H7 (cell line): Measurements from ENCODE around the gene HSPA1L. TPM values are rescaled to one million over a fixed set of nuclear protein-coding genes. Genes with fewer than 3 reads are reported as not detected.
"Not testable (repeated sequence)": the region's sequence is repeated elsewhere in the genome, so short reads cannot be mapped to it uniquely, and the experiment has no call there.

Source experiments
- DNase-seq: peaks from one replicate; pipeline ENCODE4 v3.0.0; 2012
- H3K27me3 ChIP-seq: 2 replicates; pipeline ENCODE4 v1.6.0; 2011; ENCODE audit warnings: mild to moderate bottlenecking, low read length; ENCODE audit not compliant: control insufficient read depth, insufficient read depth
- H3K36me3 ChIP-seq: replicated peaks from 2 replicates; pipeline ENCODE4 v1.5.1; 2011; ENCODE audit warnings: low read length; ENCODE audit not compliant: control insufficient read depth, insufficient read depth
- H3K4me3 ChIP-seq: 2 replicates; pipeline ENCODE4 v1.5.1; 2011; ENCODE audit warnings: low read depth, mild to moderate bottlenecking, control low read depth, low read length, moderate library complexity; ENCODE audit not compliant: insufficient read depth
- total RNA-seq: library from RNA; depleted of rRNA; stranded (reverse); fragments of >200 nt; shearing (Covaris generic); gene quantifications from 2 replicates; pipeline ENCODE4 v1.2.3, GENCODE V29; 2014; rRNA removed

HSPA1L gene
- 0.15 and 0.55 TPM in 2 replicates for total RNA-seq

GRCh38 chr6:31815025-31815838 lies at the start of gene HSPA1L, which contains the start of gene HSPA1A:
HSPA1L (minus strand) TSS chr6:31815283; CDS start chr6:31811972, 3,311 bp downstream.
HSPA1A (plus strand) TSS chr6:31815543; CDS start chr6:31815757, 214 bp downstream.
- H3K27me3 ChIP-seq, result no peaks in the 10 kb centered on the region
- DNase-seq, result peak; percentile 96
- peak within 1 kb of the TSS; percentile 69 for H3K4me3 ChIP-seq
- no peaks in the 10 kb centered on the region for H3K36me3 ChIP-seq

- Histone ChIP-seq H3K36me3 (peaks cover 3% of the 10 kb centered on the region), H3K27me3 (no peaks in the 10 kb centered on the region; the same call in 1 of the 2 replicates), H3K4me3 (no peak overlapping the region)
- peak; percentile 12 for DNase-seq
Observed at GRCh38 chr6:31864818-31865204, 49.7 kb upstream of the HSPA1L start.

- H3K27me3 ChIP-seq, H3K36me3 ChIP-seq: not testable (repeated sequence)
- H3K4me3 ChIP-seq, result peak overlapping the region; percentile 53
- peak; percentile 30 for DNase-seq
Observed at GRCh38 chr6:31864123-31864562, 49.1 kb upstream of the HSPA1L start.

- Histone ChIP-seq H3K4me3 (peak within 1 kb of the TSS; percentile 90), H3K36me3 (peaks cover 4% of the 10 kb centered on the region), H3K27me3 (no peaks in the 10 kb centered on the region; the same call in 1 of the 2 replicates)
- DNase-seq, result peak; percentile 100
Observed at GRCh38 chr6:31862344-31863235, 47.5 kb upstream of the HSPA1L start, which contains the start of gene NEU1. NEU1 (minus strand) TSS chr6:31862821; CDS start chr6:31862776, 45 bp downstream.

GRCh38 chr6:31861919-31862343 lies 46.8 kb upstream of the HSPA1L start:
- Histone ChIP-seq H3K27me3 (no peaks in the 10 kb centered on the region; the same call in 1 of the 2 replicates), H3K36me3 (peaks cover 4% of the 10 kb centered on the region), H3K4me3 (peak overlapping the region; percentile 90)
- DNase-seq, result peak; percentile 45

- H3K4me3 ChIP-seq, result no peak overlapping the region
- no peak for DNase-seq
- H3K27me3 ChIP-seq, result no peaks in the 10 kb centered on the region; the same call in 1 of the 2 replicates
- H3K36me3 ChIP-seq, result peaks cover 4% of the 10 kb centered on the region
Observed at GRCh38 chr6:31861150-31861549, 46.1 kb upstream of the HSPA1L start.

- H3K27me3 ChIP-seq, result no peaks in the 10 kb centered on the region; the same call in 1 of the 2 replicates
- peaks cover 4% of the 10 kb centered on the region for H3K36me3 ChIP-seq
- H3K4me3 ChIP-seq, result no peak overlapping the region
- peak; percentile 13 for DNase-seq
Observed at GRCh38 chr6:31860349-31860748, 45.3 kb upstream of the HSPA1L start.

- Histone ChIP-seq H3K36me3 (peaks cover 4% of the 10 kb centered on the region), H3K27me3 (no peaks in the 10 kb centered on the region; the same call in 1 of the 2 replicates), H3K4me3 (no peak overlapping the region)
- no peak for DNase-seq
Observed at GRCh38 chr6:31859923-31860322, 44.8 kb upstream of the HSPA1L start.

- Histone ChIP-seq H3K36me3 (peaks cover 4% of the 10 kb centered on the region), H3K4me3 (no peak overlapping the region), H3K27me3 (no peaks in the 10 kb centered on the region; the same call in 1 of the 2 replicates)
- DNase-seq, result no peak
Observed at GRCh38 chr6:31858707-31859106, 43.6 kb upstream of the HSPA1L start.

- H3K27me3 ChIP-seq, result not testable (repeated sequence)
Observed at GRCh38 chr6:31857774-31858173, 42.7 kb upstream of the HSPA1L start.

GRCh38 chr6:31851980-31852718 lies 37.1 kb upstream of the HSPA1L start:
- DNase-seq, result peak; percentile 61
- H3K27me3 ChIP-seq, H3K36me3 ChIP-seq: not testable (repeated sequence)
- H3K4me3 ChIP-seq, result peak overlapping the region; percentile 10; the same call in 1 of the 2 replicates

More at GRCh38 chr6:31857774-31858173, 42.7 kb upstream of the HSPA1L start:
- not testable (repeated sequence) for DNase-seq, H3K4me3 ChIP-seq, H3K36me3 ChIP-seq

- DNase-seq, result no peak
- H3K4me3 ChIP-seq, result no peak overlapping the region
Observed at GRCh38 chr6:31851485-31851832, 36.4 kb upstream of the HSPA1L start.

GRCh38 chr6:31850765-31851484 lies 35.8 kb upstream of the HSPA1L start:
- H3K27me3 ChIP-seq, result no peaks in the 10 kb centered on the region
- H3K36me3 ChIP-seq, result no peaks in the 10 kb centered on the region
- DNase-seq, result peak; percentile 31
- H3K4me3 ChIP-seq, result no peak overlapping the region

More at GRCh38 chr6:31851485-31851832, 36.4 kb upstream of the HSPA1L start:
- Histone ChIP-seq H3K27me3 (no peaks in the 10 kb centered on the region), H3K36me3 (no peaks in the 10 kb centered on the region)
